ENCODE results near the gene NECTIN1.
"Not testable (repeated sequence)": the region's sequence is repeated elsewhere in the genome, so short reads cannot be mapped to it uniquely, and the experiment has no call there.

The NECTIN1 gene

GRCh38 chr11:119619665-119620064, 109.3 kb downstream of the NECTIN1 start:
- DNase-seq (ENCODE audit: low read depth in 1 of 2, low spot score in 1 of 2): no peak

GRCh38 chr11:119618208-119618909, 110.6 kb downstream of the NECTIN1 start:
- no peak for DNase-seq (ENCODE audit: low read depth in 1 of 2, low spot score in 1 of 2)

DNA sequence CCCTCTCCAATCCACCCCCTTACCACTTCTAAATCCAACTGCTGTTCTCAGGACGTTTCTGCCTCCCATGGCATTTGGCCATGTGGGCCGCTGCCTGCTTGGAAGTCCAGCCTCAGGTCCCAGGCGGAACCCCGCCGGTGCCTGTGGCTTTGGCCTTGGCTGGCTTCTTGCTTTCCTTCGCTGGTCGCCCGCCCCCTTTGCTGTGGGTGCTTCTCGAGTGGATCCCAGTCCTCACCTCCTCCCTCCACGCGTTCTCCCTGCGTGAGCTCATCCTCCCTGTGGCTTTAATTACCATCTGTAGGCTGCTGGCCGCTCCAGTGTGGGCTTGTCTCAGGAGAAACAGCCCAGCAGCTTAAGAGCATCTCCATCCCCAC, 111.7 kb downstream of the NECTIN1 start:
- DNase-seq (ENCODE audit: low read depth in 1 of 2, low spot score in 1 of 2): no peak

- no peak for DNase-seq (ENCODE audit: low read depth in 1 of 2, low spot score in 1 of 2)
These were observed 112.2 kb downstream of the NECTIN1 start for GRCh38 chr11:119616586-119617339.

DNA sequence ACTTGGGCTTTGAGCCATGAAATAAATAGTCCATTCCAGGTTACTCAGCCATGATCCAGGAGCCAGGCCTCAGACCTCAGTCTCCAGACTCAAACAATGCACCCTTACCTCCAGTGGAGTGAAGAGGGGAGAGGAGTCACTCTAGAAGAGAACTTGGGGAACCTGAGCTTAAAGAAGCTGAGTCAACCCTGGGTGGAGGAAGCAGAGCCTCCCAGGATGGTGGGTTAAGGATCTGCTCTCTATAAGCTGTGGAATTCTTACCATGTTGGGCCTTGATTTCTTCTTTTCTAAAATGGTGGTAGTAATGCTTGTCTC, 113.2 kb downstream of the NECTIN1 start:
- DNase-seq (ENCODE audit: low read depth in 1 of 2, low spot score in 1 of 2): no peak

DNA sequence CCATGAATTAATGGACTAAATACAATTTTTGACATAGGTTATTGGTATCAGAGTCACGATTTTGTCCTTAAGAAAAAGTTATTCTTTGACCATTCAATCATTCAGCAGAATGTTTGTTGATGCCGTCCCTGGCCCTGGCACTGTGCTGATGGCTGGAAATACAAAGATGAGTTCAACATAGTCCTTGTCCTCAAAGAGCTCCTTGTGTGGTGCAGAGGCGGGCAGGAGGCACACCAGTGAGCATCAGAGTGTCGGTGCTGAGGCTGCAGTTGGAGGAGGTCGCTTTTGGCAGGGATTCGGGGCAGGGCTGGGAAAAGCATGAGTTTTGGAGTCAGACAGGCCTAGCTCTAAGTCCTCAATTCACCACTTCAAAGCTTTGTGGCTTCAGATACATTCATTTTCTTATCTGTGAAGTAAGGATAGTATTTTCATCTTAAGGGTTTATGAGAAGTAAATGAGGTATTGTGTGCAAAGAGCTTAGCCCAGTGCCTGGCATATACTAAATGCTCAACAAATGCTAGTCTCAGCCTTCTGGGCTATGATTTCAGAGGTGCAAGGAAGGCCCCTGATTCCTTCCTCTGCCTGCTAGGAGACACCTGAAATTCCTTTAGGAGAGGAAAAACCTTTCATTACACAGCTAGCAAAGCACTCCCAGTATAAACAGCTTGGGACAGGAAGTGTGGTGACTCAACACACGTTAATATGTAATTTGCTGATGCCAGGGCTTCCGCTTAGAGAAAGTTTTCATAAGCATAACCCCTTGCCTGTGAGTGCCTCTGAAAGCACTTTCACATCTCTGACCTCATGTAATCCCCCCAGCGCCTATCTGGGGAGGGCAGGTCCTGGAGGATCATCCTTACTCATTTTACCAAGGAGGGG, 113.8 kb downstream of the NECTIN1 start:
- no peak for DNase-seq (ENCODE audit: low read depth in 1 of 2, low spot score in 1 of 2)

- no peak for DNase-seq (ENCODE audit: low read depth in 1 of 2, low spot score in 1 of 2)
These were observed 114.6 kb downstream of the NECTIN1 start for GRCh38 chr11:119614222-119615002.

GRCh38 chr11:119612814-119613213, 116.2 kb downstream of the NECTIN1 start:
- no peak for DNase-seq (ENCODE audit: low read depth in 1 of 2, low spot score in 1 of 2)

GRCh38 chr11:119610836-119611426, 118.1 kb downstream of the NECTIN1 start:
- no peak for DNase-seq (ENCODE audit: low read depth in 1 of 2, low spot score in 1 of 2)

GRCh38 chr11:119608781-119609180, 120.2 kb downstream of the NECTIN1 start:
- DNase-seq (ENCODE audit: low read depth in 1 of 2, low spot score in 1 of 2): no peak

DNA sequence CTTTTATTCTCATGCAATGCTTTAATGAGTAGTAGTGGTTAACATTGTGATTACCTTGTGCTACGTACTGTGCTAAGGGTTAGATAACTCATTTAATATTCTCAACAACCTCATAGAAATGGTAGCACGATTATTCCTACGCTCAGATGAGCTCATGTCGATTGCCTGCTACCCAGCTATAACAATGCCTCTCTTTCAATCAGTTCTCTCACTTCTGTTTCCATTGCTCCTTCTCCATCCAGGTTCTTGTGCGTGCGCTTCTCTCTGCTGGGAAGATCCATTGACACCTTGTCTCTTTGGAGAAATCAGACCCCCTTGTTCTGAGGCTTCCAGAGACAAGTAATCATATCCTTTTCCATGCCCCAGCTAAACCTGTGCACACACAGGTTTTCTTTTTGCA, 120.8 kb downstream of the NECTIN1 start:
- no peak for DNase-seq (ENCODE audit: low read depth in 1 of 2, low spot score in 1 of 2)

DNA sequence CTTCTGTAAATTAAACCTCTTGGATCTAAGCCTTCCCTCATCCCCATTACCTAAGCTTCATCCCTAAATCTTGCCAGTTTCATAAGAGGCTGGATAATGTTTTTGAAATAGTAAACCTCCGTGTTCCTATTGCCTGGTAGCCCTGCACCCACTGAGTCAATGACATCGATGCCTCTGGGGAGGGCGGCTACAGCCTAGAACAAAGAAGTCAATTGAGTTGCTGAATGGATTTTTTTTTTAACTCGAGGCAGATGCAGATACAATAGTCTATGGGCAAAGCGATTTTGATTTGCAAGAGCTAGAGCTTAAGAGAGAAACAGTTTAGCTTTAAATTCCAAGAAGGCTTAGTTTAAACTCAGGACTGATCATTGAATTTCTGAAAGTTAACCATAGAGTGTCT, 121.3 kb downstream of the NECTIN1 start:
- no peak for DNase-seq (ENCODE audit: low read depth in 1 of 2, low spot score in 1 of 2)

DNA sequence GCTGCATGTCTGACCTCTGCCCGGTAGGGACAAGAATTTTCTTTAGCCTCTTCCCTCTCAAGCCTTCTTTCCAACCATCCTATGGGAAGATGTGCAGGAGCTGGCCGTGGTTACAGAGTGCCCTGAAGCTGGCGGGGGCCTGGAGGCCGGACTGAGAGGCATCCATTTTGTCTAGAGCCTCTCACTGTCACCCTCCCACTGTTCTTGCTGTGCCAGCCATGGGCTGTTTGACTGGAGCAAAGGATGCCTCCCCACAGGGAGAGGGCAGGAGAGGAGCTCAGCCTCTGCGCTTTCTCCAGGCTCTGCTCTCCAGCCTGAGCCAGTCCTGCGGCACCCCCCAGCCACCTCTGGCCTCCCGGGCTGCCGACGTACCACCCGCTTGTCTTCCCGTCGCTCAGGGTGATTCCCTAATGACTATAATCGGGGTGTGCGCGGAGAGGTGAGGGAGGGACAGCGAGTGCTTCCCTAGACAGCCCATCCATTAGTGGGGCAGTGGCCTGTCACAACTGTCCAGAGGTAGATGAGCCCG, 123.8 kb downstream of the NECTIN1 start:
- no peak for DNase-seq (ENCODE audit: low read depth in 1 of 2, low spot score in 1 of 2)

DNA sequence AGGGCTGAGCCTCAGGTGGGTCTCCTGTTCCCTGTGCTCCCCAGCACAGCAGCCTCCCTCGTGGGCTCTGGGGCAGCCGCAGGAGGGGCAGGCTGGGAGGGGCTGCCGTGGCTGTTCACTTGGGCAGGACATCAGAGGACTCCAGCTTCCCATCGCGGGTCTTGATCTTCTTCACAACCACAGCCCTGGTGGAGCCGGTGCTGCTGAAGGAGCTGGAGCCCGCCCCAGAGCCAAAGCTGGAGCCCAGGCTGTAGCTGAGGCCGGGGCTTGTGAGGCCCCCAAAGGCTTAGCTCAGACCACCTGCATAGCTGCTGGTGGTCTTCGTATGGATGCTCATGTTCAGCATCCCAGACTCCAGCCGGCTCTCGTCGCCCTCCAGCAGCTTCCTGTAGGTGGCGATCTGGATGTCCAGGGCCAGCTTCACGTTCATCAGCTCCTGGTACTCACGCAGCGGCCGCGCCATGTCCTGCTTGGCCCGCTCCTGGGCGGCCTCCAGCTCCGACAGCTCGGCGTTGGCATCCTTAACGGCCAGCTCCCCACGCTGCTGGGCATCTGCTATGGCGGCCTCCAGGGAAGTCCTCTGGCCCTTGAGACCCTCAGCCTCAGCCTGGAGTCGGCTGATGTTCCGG, 126.1 kb downstream of the NECTIN1 start:
- no peak for DNase-seq (ENCODE audit: low read depth in 1 of 2, low spot score in 1 of 2)

DNA sequence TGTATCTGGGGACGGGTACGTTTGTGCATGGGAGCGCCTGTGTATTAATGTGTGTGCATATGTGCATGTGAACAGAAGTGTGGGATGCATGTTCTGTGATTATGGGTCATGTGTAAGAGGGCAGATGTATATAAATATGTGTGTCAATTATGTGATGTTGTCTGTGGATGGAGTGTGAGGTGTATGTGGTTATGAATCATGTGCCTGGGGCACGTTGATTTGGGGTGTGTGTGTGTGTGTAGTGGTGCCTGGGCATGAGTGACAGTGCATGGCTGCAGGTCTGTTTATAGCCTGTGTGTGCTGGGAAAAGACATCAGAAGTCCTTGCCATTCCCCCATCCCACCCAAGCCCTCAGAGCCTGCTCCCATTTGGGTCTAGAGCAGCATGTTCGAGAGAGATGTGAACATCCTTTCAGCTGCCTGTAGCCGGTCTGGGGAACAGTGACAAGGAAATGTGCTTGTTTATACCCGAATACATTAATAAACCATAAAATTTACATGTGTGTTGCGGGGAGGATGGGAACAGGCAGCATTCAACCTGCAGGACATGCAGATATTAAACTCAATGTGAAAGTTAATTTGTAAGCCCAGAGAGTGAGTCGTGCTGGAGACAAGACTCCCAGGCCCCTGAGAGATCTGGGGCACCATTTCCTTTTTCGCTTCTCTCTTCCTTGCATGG, 129.0 kb downstream of the NECTIN1 start:
- no peak for DNase-seq (ENCODE audit: low read depth in 1 of 2, low spot score in 1 of 2)

- DNase-seq (ENCODE audit: low read depth in 1 of 2, low spot score in 1 of 2): not testable (repeated sequence)
These were observed 133.1 kb downstream of the NECTIN1 start for GRCh38 chr11:119595941-119596340.

GRCh38 chr11:119594639-119595249, 134.3 kb downstream of the NECTIN1 start:
- DNase-seq (ENCODE audit: low read depth in 1 of 2, low spot score in 1 of 2): no peak

DNA sequence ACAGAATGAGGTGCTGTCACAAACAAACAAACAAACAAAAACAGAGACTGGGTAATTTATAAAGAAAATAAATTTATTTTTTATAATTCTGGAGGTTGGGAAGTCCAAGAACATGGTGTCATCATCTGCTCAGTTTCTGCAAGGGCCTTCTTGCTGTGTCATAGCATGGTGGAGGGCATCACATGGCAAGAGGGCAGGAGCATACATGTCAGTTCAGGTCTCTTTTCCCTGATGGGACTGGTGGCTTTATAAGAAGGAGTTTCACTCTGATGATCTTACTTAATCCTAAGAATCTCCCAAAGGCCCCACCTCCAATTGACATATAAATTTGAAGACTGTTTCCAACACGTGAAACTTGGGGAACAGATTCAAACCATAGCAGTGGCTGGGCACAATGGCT, 135.7 kb downstream of the NECTIN1 start:
- no peak for DNase-seq (ENCODE audit: low read depth in 1 of 2, low spot score in 1 of 2)

DNA sequence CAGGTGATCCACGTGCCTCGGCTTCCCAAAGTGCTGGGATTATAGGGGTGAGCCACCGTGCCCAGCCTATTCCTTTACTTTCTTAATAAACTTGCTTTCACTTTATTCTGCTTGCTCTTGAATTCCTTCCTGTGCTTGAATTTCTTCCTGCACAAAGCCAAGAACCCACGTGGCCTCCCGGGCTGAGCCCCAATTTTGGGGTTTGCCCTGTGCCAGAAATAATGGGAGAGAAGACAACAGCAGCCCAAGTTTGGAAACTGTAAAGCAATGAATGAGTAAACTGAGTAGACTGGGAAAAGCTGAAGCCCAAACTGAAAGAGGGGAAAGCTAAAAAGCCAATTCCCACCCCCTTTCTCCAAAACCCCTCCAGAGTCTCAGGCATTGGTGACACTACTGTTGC, 136.4 kb downstream of the NECTIN1 start:
- DNase-seq (ENCODE audit: low read depth in 1 of 2, low spot score in 1 of 2): no peak
